ENCODE data around the gene PRPSAP1.
"Not testable (repeated sequence)": the region's sequence is repeated elsewhere in the genome, so short reads cannot be mapped to it uniquely, and the experiment has no call there.

Gene PRPSAP1

GRCh38 chr17:76307299-76307965 is 46.3 kb downstream of the PRPSAP1 start:
- H3K4me3 ChIP-seq (ENCODE audit: low read depth, low read length): no peak overlapping the region
- no peak for TF ChIP-seq CTCF (conservative IDR thresholded peaks at IDR 0.05; ENCODE audit: low read depth, low read length)
- DNase-seq (ENCODE audit: low read depth): no peak

- not testable (repeated sequence) for DNase-seq (ENCODE audit: low read depth); H3K4me3 ChIP-seq (ENCODE audit: low read depth, low read length)
Observed at GRCh38 chr17:76305135-76305454, 48.6 kb downstream of the PRPSAP1 start.

DNA sequence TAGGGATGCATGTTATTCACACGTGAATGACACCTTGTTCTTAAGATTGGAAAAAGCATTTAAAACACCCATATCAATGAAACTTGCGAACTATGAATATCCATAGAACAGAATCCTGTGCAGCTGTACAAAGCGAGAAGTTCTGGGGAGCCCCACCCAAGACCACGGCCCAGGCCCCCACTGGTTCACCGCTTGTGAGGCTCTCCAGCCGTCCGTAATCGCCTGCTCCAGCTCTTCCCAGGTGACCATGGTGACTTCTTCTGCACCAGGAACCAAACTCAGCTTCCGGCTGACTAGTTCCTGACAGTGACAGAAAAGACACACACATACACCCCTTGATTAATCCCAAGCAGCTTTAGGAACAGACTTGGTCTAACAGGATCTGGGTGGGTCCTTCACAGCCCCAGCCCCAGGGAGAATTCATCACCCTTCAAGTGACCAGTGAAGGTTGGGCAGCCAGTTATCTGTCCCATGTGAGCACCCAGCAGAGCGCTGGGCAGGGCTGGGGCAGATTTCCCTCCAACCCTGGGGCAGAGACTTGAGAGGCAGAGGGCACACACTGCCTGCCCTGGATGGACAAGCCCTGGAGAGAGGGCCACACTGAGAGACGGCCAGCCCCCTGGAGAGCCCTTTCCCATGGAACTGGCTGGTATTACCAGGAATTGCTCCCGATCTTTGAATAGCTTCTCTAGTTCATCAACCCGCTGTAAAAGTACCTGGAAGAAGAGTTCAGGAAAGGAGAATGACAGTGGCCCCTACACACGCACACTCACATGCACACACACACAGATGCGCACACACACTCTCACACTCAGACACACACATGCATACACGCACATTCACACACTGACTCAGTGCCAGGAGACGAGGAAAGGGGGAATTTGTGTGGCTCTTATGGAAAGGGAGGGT is 49.2 kb downstream of the PRPSAP1 start:
- DNase-seq (ENCODE audit: low read depth): no peak
- TF ChIP-seq CTCF (conservative IDR thresholded peaks at IDR 0.05; ENCODE audit: low read depth, low read length): no peak
- H3K4me3 ChIP-seq (ENCODE audit: low read depth, low read length): no peak overlapping the region

DNA sequence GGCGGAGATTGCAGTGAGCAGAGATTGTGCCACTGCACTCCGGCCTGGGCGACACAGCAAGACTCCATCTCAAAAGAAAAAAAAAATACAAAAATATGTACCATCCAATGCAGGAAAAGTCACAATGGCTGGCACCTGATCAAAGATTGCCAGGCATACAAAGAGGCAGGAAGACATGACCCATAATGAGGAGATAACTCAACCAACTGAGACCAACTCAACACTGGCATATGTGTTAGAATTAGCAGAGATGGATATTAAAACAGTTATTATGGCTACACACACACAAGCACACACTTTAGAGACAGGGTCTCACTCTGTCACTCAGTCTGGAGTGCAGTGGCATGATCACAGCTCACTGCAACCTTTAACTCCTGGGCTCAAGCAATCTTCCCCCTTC is 56.3 kb downstream of the PRPSAP1 start:
- no peak for DNase-seq (ENCODE audit: low read depth)
- no peak overlapping the region for H3K4me3 ChIP-seq (ENCODE audit: low read depth, low read length)
- no peak for TF ChIP-seq CTCF (conservative IDR thresholded peaks at IDR 0.05; ENCODE audit: low read depth, low read length)

DNA sequence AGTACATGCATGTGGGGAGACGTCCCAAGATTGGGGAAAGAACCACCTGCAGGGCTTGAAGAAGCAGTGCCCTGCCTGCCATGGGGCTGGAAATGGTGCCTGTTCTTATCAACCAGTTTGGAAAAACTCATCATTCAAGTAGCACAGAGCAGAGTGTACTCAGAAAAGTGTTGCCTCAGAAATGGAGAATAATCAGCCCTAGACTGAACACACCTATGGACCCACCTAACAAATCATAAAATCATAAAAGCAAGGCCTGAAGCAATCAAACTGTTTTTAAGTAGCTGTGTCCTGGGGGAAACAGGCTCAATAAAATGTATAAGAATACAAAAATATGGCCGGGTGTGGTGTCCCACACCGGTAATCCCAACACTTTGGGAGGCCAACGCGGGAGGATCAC is 56.8 kb downstream of the PRPSAP1 start:
- DNase-seq (ENCODE audit: low read depth): no peak
- H3K4me3 ChIP-seq (ENCODE audit: low read depth, low read length): no peak overlapping the region
- no peak for TF ChIP-seq CTCF (conservative IDR thresholded peaks at IDR 0.05; ENCODE audit: low read depth, low read length)

DNA sequence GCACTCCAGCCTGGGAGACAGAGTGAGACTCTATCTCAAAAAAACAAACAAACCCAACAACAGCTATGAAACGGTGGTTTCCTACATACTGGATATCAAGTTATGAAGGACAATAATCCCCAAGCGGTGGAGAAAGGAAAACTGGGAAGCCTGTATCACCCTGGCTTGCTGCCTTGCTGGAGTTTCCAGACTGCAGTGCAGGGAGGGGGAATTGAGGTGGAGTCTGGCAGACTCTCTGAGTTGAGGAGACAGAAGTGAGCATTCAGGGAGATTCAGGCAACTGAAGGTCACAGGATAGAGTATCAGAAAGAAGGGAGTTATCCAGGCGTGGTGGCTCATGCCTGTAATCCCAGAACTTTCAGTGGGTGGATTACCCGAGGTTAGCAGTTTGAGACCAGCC is 57.5 kb downstream of the PRPSAP1 start:
- no peak overlapping the region for H3K4me3 ChIP-seq (ENCODE audit: low read depth, low read length)
- no peak for TF ChIP-seq CTCF (conservative IDR thresholded peaks at IDR 0.05; ENCODE audit: low read depth, low read length)
- no peak for DNase-seq (ENCODE audit: low read depth)

DNA sequence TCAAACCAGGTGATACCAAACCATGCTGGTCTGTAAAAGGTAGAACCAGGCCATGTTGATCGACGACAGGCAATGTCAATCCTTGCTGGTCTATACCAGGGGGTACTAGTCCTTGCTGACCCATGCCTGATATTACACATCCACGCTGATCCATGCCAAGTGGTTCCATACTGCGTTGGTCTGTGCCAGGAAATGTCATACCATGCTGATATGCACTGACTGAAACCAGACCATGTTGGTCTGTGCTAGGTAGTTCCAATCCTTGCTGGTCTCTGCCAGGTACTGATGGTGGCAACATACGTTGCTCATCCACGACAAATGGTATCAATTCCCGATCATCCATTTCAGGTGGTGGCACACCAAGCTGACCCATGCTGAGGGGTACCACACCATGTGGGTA is 60.6 kb downstream of the PRPSAP1 start:
- no peak for DNase-seq (ENCODE audit: low read depth)
- H3K4me3 ChIP-seq (ENCODE audit: low read depth, low read length): no peak overlapping the region
- TF ChIP-seq CTCF (conservative IDR thresholded peaks at IDR 0.05; ENCODE audit: low read depth, low read length): no peak
